ENCODE results near the gene NCR2.
A peak's percentile ranks its signal among the peaks of the same experiment; 100 is the strongest.

NCR2 gene

DNA sequence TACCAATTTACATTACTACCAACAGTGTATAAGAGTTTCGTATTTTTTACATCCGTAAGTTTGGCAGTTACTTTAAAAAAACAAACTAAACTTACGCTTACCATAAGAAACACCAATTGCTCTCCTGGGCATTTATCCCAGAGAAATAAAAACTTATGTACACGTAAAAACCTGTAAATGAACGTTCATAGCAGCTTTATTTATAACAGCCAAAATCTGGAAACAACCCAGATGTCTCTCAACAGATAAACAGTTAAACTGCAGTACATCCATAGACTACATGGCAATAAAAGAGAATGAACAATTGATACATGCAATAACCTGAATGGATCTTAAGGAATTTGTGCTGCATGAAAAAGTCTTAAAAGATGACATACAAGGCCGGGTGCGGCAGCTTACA is 30.7 kb downstream of the NCR2 start:
- TF ChIP-seq, protein P1, sequence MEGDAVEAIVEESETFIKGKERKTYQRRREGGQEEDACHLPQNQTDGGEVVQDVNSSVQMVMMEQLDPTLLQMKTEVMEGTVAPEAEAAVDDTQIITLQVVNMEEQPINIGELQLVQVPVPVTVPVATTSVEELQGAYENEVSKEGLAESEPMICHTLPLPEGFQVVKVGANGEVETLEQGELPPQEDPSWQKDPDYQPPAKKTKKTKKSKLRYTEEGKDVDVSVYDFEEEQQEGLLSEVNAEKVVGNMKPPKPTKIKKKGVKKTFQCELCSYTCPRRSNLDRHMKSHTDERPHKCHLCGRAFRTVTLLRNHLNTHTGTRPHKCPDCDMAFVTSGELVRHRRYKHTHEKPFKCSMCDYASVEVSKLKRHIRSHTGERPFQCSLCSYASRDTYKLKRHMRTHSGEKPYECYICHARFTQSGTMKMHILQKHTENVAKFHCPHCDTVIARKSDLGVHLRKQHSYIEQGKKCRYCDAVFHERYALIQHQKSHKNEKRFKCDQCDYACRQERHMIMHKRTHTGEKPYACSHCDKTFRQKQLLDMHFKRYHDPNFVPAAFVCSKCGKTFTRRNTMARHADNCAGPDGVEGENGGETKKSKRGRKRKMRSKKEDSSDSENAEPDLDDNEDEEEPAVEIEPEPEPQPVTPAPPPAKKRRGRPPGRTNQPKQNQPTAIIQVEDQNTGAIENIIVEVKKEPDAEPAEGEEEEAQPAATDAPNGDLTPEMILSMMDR (IDR thresholded peaks at IDR 0.05; ENCODE audit: unreplicated experiment in 3 of 3) = no peak
- Mint-ChIP-seq H3K4me3 (no peak overlapping the region), H3K27me3 (ENCODE audit: low read depth) (peaks cover 67% of the 10 kb centered on the region), H3K27ac (no peak overlapping the region), H3K4me1 (peaks cover 14% of the 10 kb centered on the region), H3K9me3 (peaks cover 14% of the 10 kb centered on the region), H3K36me3 (ENCODE audit: low read depth) (peaks cover 4% of the 10 kb centered on the region)

DNA sequence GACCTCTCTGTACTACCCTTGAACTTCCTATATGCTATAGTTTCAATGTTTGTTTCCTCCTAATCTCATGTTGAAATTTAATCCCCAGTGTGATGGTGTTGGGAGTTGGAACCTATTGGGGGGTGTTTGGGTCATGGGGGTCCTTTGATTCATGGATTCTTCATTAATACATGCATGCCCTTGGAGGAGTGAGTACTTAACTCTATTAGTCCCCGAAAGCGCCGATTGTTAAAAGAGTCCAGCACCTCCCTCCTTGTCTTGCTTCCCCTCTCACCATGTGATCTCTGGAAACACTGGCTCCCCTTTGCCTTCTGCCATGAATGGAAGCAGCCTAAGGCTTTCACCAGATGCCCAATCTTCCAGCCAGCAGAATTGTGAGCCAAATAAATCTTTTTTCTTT is 31.7 kb downstream of the NCR2 start:
- Mint-ChIP-seq H3K4me1 (peaks cover 23% of the 10 kb centered on the region), H3K27me3 (ENCODE audit: low read depth) (peaks cover 76% of the 10 kb centered on the region), H3K9me3 (peaks cover 5% of the 10 kb centered on the region), H3K36me3 (ENCODE audit: low read depth) (no peaks in the 10 kb centered on the region), H3K27ac (no peak overlapping the region), H3K4me3 (no peak overlapping the region)
- TF ChIP-seq, protein P1 (IDR thresholded peaks at IDR 0.05; ENCODE audit: unreplicated experiment in 3 of 3) = no peak

DNA sequence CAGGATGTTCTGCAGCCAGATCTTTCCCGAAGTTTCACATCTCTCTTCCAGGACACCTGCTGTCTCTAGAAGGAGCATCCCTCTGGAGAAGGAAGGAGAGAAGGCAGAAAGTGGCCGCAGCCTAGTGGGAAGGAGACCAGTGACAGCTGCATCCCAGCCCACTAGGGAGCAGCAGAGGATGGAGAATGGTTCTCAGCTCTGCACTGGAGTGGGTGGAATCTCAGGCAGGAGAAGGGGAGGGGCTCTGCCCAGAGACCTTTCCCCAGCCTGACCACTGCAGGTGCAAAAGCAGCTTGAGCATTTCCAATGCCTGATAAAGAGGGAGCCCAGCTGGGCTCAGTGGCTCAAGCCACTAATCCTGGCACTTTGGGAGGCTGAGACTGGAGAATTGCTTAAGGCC is 32.3 kb downstream of the NCR2 start:
- H3K9me3 Mint-ChIP-seq = peaks cover 2% of the 10 kb centered on the region
- TF ChIP-seq, protein P1 (IDR thresholded peaks at IDR 0.05; ENCODE audit: unreplicated experiment in 3 of 3) = peak; percentile 82 to 84 (median 83)
- peaks cover 82% of the 10 kb centered on the region for H3K27me3 Mint-ChIP-seq (ENCODE audit: low read depth)
- no peak overlapping the region for H3K27ac Mint-ChIP-seq
- H3K4me3 Mint-ChIP-seq = peak overlapping the region; percentile 34 to 53 (median 40)
- no peaks in the 10 kb centered on the region for H3K36me3 Mint-ChIP-seq (ENCODE audit: low read depth)
- H3K4me1 Mint-ChIP-seq = peaks cover 29% of the 10 kb centered on the region

DNA sequence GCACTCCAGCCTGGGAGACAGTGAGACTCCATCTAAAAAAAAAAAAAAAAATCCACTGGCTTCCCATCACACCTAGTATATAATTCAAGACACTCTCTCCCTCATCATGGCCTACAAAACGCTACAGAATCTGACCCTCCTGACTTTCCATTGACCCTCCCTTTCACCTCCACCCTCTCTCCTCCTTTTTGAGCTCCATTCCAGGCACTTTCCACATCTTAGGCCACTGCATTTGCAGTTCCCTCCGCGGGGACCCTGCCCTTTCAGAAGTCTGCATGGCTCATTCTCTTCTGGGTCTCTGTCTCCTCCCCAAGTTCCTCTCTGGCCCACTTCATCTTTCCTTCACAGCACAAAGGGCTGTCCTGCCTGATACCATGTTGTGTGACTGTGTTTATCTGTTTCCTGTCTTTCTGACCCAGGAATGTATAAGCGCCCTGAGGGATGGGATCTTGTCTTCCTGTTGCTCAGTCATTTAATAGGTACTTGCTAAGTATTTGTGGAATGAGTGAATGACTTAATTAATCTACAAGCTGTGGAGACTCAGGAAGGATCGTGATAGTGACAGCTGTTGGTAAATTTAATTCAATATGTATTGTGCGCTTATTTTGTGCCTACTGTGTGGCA is 35.2 kb downstream of the NCR2 start:
- no peaks in the 10 kb centered on the region for H3K36me3 Mint-ChIP-seq (ENCODE audit: low read depth)
- peaks cover 98% of the 10 kb centered on the region for H3K27me3 Mint-ChIP-seq (ENCODE audit: low read depth)
- H3K4me3 Mint-ChIP-seq = peak overlapping the region; percentile 24 to 79 (median 34)
- peaks cover 45% of the 10 kb centered on the region for H3K4me1 Mint-ChIP-seq
- TF ChIP-seq, protein P1 (IDR thresholded peaks at IDR 0.05; ENCODE audit: unreplicated experiment in 3 of 3) = no peak
- no peaks in the 10 kb centered on the region for H3K9me3 Mint-ChIP-seq
- H3K27ac Mint-ChIP-seq = peak overlapping the region in 1 of 3 experiments; percentile 16

DNA sequence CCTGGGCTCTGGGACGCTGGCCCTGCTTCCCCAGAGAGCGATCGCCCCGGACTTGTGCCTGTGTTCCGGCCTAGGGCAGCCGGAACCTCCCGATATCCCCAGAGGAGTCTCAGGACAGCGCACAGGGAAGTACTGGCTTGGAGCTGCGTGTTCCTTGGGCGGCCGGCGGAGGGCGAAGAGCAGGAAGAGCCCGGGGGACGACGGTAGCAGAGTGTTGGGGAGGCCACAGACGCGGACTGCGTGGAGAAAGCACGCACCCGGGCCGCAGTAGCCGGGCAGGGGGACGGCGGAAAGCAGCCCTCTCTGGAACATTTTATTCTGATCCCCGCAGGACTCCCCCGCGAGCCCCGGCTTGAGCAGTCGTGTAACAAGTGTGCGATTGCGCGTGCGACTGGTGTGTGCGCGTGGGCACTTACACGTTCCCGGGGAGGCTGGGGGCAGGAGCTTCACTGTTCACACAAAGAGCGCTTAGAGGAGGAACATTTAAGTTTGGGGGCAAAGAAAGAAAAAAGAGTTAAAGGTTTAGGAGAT is 36.1 kb downstream of the NCR2 start:
- Mint-ChIP-seq H3K9me3 (no peaks in the 10 kb centered on the region), H3K27me3 (ENCODE audit: low read depth) (peaks cover 98% of the 10 kb centered on the region), H3K36me3 (ENCODE audit: low read depth) (no peaks in the 10 kb centered on the region), H3K4me1 (peaks cover 54% of the 10 kb centered on the region), H3K27ac (peak overlapping the region; percentile 48 to 81 (median 51)), H3K4me3 (peak overlapping the region; percentile 73 to 79 (median 78))
- TF ChIP-seq, protein P1 (IDR thresholded peaks at IDR 0.05; ENCODE audit: unreplicated experiment in 3 of 3) = peak; percentile 52 to 57 (median 56)
